Transverse colon (tissue), 4 donors: ENCODE results near the gene RACGAP1.

Experiments
- POLR2A ChIP-seq: fragments of 450-650 bp; IDR thresholded peaks from one replicate; pipeline ENCODE4 v1.6.1; 2016; ENCODE audit warnings: antibody characterized with exemption, mild to moderate bottlenecking, moderate library complexity
- POLR2AphosphoS5 ChIP-seq, 3 donors: sonication (generic); formaldehyde crosslinking; IDR thresholded peaks; one replicate each; pipeline ENCODE4 v1.6.1; 2016; ENCODE audit warnings: antibody characterized with exemption in 3 of 3
- TF ChIP-seq, protein P1 (sequence below), 5 experiments: fragments of 200-600 bp in 3 of 5; fragments of 450-650 bp in 2 of 5; sonication (generic) in 3 of 5; IDR thresholded peaks; 1 replicate in 2 of 5; 2 replicates in 3 of 5; pipeline ENCODE4 v1.5.1; 2016 to 2017; ENCODE audit warnings: antibody characterized with exemption in 5 of 5, inconsistent platforms in 3 of 5, mild to moderate bottlenecking in 2 of 5, moderate library complexity in 1 of 5

DNA sequence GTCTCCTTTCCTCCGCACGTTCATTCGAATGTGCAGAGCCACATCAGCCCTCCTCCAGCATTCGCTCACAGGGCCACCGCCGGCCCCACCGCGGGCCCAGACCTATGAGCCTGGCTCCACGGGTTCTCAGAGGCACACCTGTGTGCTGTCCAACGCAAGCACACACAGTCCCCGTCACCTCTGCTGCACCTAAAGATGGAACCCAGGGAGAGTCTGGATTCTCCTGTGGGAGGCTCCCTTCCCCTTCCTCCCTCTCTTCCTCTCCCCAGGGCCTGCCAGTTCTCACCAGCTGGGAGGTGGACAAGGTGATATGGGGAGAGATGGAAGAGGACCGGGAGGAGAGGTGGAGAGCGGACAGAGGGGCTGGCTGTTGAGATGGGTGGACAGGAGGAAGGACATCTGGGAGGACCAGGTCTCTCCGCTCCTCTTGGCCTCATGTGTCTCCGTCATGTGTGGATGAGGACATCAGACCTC, 57.5 kb downstream of the RACGAP1 start:
- TF ChIP-seq, protein P1, sequence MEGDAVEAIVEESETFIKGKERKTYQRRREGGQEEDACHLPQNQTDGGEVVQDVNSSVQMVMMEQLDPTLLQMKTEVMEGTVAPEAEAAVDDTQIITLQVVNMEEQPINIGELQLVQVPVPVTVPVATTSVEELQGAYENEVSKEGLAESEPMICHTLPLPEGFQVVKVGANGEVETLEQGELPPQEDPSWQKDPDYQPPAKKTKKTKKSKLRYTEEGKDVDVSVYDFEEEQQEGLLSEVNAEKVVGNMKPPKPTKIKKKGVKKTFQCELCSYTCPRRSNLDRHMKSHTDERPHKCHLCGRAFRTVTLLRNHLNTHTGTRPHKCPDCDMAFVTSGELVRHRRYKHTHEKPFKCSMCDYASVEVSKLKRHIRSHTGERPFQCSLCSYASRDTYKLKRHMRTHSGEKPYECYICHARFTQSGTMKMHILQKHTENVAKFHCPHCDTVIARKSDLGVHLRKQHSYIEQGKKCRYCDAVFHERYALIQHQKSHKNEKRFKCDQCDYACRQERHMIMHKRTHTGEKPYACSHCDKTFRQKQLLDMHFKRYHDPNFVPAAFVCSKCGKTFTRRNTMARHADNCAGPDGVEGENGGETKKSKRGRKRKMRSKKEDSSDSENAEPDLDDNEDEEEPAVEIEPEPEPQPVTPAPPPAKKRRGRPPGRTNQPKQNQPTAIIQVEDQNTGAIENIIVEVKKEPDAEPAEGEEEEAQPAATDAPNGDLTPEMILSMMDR (IDR thresholded peaks at IDR 0.05): no peak
- no peak for TF ChIP-seq POLR2A
- TF ChIP-seq POLR2AphosphoS5 (IDR thresholded peaks at IDR 0.05): no peak
